HG03558 (cell line): ENCODE results near the gene EFR3B.
"Not testable (repeated sequence)": the region's sequence is repeated elsewhere in the genome, so short reads cannot be mapped to it uniquely, and the experiment has no call there.

Experiments used
- ATAC-seq: cut with Tn5 transposase; IDR thresholded peaks from one replicate; pipeline ENCODE4 v1.9.1; 2021; ENCODE audit warnings: moderate number of reproducible peaks; ENCODE audit not compliant: unreplicated experiment; ENCODE audit errors: extremely low read depth

The EFR3B gene

GRCh38 chr2:25098056-25098455 is 56.2 kb downstream of the EFR3B start:
- ATAC-seq: no peak

- ATAC-seq: no peak
Observed at GRCh38 chr2:25098670-25099486, 57.0 kb downstream of the EFR3B start.

GRCh38 chr2:25102352-25102751 is 60.5 kb downstream of the EFR3B start:
- ATAC-seq: not testable (repeated sequence)

- no peak for ATAC-seq
Observed at GRCh38 chr2:25103287-25103871, 61.5 kb downstream of the EFR3B start.

- no peak for ATAC-seq
Observed at GRCh38 chr2:25104736-25105135, 62.9 kb downstream of the EFR3B start.

- ATAC-seq: no peak
Observed at GRCh38 chr2:25105336-25106085, 63.6 kb downstream of the EFR3B start.

- no peak for ATAC-seq
Observed at GRCh38 chr2:25109822-25110221, 67.9 kb downstream of the EFR3B start.

- ATAC-seq: no peak
Observed at GRCh38 chr2:25112113-25112512, 70.2 kb downstream of the EFR3B start.

GRCh38 chr2:25115249-25115883 is 73.5 kb downstream of the EFR3B start:
- ATAC-seq: no peak

- no peak for ATAC-seq
Observed at GRCh38 chr2:25115902-25116301, 74.0 kb downstream of the EFR3B start.

GRCh38 chr2:25116956-25117355 is 75.1 kb downstream of the EFR3B start:
- ATAC-seq: no peak

GRCh38 chr2:25119263-25119662 is 77.4 kb downstream of the EFR3B start:
- ATAC-seq: no peak

- no peak for ATAC-seq
Observed at GRCh38 chr2:25122367-25122766, 80.5 kb downstream of the EFR3B start.

- no peak for ATAC-seq
Observed at GRCh38 chr2:25123682-25124081, 81.8 kb downstream of the EFR3B start.

GRCh38 chr2:25125189-25125588 is 83.3 kb downstream of the EFR3B start:
- ATAC-seq: no peak

GRCh38 chr2:25125976-25126375 is 84.1 kb downstream of the EFR3B start:
- no peak for ATAC-seq

GRCh38 chr2:25127071-25127470 is 85.2 kb downstream of the EFR3B start:
- ATAC-seq: not testable (repeated sequence)

GRCh38 chr2:25127646-25128045 is 85.8 kb downstream of the EFR3B start:
- no peak for ATAC-seq

GRCh38 chr2:25129901-25130520 is 88.1 kb downstream of the EFR3B start:
- no peak for ATAC-seq

GRCh38 chr2:25131253-25131566 is 89.3 kb downstream of the EFR3B start:
- ATAC-seq: no peak
